K562 (cell line): ENCODE results near the gene HSPA1L. TPM values are rescaled to one million over a fixed set of nuclear protein-coding genes. Genes with fewer than 3 reads are reported as not detected.

ENCODE experiments used
- HSF4 ChIP-seq: fragments of 250-450 bp; sonication (Bioruptor Pico); IDR thresholded peaks from 2 replicates; pipeline ENCODE4 v2.1.2; 2022; ENCODE audit warnings: mild to moderate bottlenecking, moderate library complexity, borderline replicate concordance
- KAT7 ChIP-seq: sonication (generic); formaldehyde crosslinking; IDR thresholded peaks from 2 replicates; pipeline ENCODE4 v1.8.0; 2022; ENCODE audit warnings: missing genetic modification reagents, mild to moderate bottlenecking, borderline replicate concordance
- MTA2 ChIP-seq: fragments of 450-650 bp; IDR thresholded peaks from 2 replicates; pipeline ENCODE4 v1.6.1; 2016; ENCODE audit warnings: low read depth
- TAF7 ChIP-seq: fragments of 450-650 bp; IDR thresholded peaks from 2 replicates; pipeline ENCODE4 v1.6.1; 2016; ENCODE audit warnings: missing genetic modification characterization, missing compliant biosample characterization
- ZNF143 ChIP-seq: sonication (generic); formaldehyde crosslinking; IDR thresholded peaks from 2 replicates; pipeline ENCODE4 v1.9.0; 2022; ENCODE audit warnings: mild to moderate bottlenecking, missing genetic modification reagents
- ZNF324 ChIP-seq: fragments of 250-450 bp; sonication (Bioruptor Pico); IDR thresholded peaks from 2 replicates; pipeline ENCODE4 v1.4.0; 2020; ENCODE audit warnings: mild to moderate bottlenecking
- ZNF740 ChIP-seq, 3 experiments: fragments of 200-800 bp in 1 of 3; sonication (Bioruptor generic) in 1 of 3; sonication (generic) in 1 of 3; formaldehyde crosslinking in 1 of 3; IDR thresholded peaks; 2 replicates each; pipeline versions ENCODE4 v1.6.1 to v1.8.0; 2016 to 2022; ENCODE audit warnings: mild to moderate bottlenecking in 2 of 3, missing compliant biosample characterization in 2 of 3, missing genetic modification characterization in 2 of 3, missing genetic modification reagents in 1 of 3
- ZNF76 ChIP-seq: fragments of 250-450 bp; sonication (Bioruptor Pico); IDR thresholded peaks from 2 replicates; pipeline ENCODE4 v1.4.0; 2020; ENCODE audit warnings: mild to moderate bottlenecking, moderate library complexity, borderline replicate concordance
- polyA plus RNA-seq, 8 experiments: library from polyadenylated mRNA; depleted of rRNA in 4 of 8; stranded (reverse) in 5 of 8; unstranded in 3 of 8; fragments of >200 nt; fragmentation: Nextera tagmentation in 2 of 8; fragmentation: Illumina TruSeq in 1 of 8; extraction: Ambion mirVana in 2 of 8; extraction: Trizol in 1 of 8; gene quantifications; 2 replicates each; pipeline versions ENCODE4 v1.2.1 to v1.2.3, GENCODE V29; 2011 to 2014; ENCODE audit warnings: inconsistent platforms in 1 of 8, missing spikeins in 1 of 8
- total RNA-seq, 7 experiments: library from RNA; depleted of rRNA in 6 of 7; stranded (reverse); fragments of >200 nt in 6 of 7; fragmentation: Illumina TruSeq in 2 of 7; extraction: Trizol in 2 of 7; gene quantifications; 2 replicates each; pipeline versions ENCODE4 v1.2.1 to v1.2.3, GENCODE V29; 2011 to 2021; ENCODE audit warnings: low replicate concordance in 1 of 7
- TF ChIP-seq, protein P1 (sequence below), 2 experiments: fragments of 450-650 bp in 1 of 2; sonication (generic) in 1 of 2; formaldehyde crosslinking in 1 of 2; IDR thresholded peaks; 2 replicates each; pipeline versions ENCODE4 v1.7.1 to v1.9.0; 2016 to 2022; ENCODE audit warnings: inconsistent platforms in 1 of 2, mild to moderate bottlenecking in 1 of 2, missing genetic modification reagents in 1 of 2
- TF ChIP-seq, protein P2 (sequence below): fragments of 250-450 bp; sonication (Bioruptor Pico); IDR thresholded peaks from 2 replicates; pipeline ENCODE4 v1.5.0; 2020; ENCODE audit warnings: mild to moderate bottlenecking, borderline replicate concordance

HSPA1L gene
- total and polyA plus RNA-seq, 9 of the 15 experiments (the other 6 are each of a cell fraction or from before 2014, with no cell fraction given): 0.14 to 2.1 (median 1.3) TPM

DNA sequence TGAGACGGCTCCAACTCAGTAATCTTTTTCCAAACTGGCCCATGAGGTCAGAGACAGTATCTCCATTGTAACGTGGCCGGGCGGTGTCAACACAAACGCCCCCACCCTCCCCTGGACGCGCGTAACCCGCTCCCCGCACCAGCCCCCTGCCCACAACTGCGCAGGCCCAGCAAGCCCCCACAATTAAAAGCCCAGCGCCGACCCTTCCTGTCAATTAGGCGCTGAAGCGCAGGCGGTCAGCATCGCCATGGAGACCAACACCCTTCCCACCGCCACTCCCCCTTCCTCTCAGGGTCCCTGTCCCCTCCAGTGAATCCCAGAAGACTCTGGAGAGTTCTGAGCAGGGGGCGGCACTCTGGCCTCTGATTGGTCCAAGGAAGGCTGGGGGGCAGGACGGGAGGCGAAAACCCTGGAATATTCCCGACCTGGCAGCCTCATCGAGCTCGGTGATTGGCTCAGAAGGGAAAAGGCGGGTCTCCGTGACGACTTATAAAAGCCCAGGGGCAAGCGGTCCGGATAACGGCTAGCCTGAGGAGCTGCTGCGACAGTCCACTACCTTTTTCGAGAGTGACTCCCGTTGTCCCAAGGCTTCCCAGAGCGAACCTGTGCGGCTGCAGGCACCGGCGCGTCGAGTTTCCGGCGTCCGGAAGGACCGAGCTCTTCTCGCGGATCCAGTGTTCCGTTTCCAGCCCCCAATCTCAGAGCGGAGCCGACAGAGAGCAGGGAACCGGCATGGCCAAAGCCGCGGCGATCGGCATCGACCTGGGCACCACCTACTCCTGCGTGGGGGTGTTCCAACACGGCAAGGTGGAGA, at the start of gene HSPA1L, which contains the start of gene HSPA1A (continued):
- TF ChIP-seq, protein P1, sequence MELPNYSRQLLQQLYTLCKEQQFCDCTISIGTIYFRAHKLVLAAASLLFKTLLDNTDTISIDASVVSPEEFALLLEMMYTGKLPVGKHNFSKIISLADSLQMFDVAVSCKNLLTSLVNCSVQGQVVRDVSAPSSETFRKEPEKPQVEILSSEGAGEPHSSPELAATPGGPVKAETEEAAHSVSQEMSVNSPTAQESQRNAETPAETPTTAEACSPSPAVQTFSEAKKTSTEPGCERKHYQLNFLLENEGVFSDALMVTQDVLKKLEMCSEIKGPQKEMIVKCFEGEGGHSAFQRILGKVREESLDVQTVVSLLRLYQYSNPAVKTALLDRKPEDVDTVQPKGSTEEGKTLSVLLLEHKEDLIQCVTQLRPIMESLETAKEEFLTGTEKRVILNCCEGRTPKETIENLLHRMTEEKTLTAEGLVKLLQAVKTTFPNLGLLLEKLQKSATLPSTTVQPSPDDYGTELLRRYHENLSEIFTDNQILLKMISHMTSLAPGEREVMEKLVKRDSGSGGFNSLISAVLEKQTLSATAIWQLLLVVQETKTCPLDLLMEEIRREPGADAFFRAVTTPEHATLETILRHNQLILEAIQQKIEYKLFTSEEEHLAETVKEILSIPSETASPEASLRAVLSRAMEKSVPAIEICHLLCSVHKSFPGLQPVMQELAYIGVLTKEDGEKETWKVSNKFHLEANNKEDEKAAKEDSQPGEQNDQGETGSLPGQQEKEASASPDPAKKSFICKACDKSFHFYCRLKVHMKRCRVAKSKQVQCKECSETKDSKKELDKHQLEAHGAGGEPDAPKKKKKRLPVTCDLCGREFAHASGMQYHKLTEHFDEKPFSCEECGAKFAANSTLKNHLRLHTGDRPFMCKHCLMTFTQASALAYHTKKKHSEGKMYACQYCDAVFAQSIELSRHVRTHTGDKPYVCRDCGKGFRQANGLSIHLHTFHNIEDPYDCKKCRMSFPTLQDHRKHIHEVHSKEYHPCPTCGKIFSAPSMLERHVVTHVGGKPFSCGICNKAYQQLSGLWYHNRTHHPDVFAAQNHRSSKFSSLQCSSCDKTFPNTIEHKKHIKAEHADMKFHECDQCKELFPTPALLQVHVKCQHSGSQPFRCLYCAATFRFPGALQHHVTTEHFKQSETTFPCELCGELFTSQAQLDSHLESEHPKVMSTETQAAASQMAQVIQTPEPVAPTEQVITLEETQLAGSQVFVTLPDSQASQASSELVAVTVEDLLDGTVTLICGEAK (IDR thresholded peaks at IDR 0.05): peak; percentile 79
- TF ChIP-seq, protein P1 (CRISPR knock-in tag; IDR thresholded peaks at IDR 0.05): no peak
- TF ChIP-seq ZNF76: peak; percentile 83; the same call in 1 of the 2 replicates
- TF ChIP-seq, protein P2, sequence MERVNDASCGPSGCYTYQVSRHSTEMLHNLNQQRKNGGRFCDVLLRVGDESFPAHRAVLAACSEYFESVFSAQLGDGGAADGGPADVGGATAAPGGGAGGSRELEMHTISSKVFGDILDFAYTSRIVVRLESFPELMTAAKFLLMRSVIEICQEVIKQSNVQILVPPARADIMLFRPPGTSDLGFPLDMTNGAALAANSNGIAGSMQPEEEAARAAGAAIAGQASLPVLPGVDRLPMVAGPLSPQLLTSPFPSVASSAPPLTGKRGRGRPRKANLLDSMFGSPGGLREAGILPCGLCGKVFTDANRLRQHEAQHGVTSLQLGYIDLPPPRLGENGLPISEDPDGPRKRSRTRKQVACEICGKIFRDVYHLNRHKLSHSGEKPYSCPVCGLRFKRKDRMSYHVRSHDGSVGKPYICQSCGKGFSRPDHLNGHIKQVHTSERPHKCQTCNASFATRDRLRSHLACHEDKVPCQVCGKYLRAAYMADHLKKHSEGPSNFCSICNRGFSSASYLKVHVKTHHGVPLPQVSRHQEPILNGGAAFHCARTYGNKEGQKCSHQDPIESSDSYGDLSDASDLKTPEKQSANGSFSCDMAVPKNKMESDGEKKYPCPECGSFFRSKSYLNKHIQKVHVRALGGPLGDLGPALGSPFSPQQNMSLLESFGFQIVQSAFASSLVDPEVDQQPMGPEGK: no peak
- TF ChIP-seq KAT7 (CRISPR knock-in tag): peak; percentile 99
- peak; percentile 89 for TF ChIP-seq TAF7
- peak; percentile 14; the same call in 1 of the 2 replicates for TF ChIP-seq ZNF143 (CRISPR knock-in tag)
- peak; percentile 65; the same call in 1 of the 2 replicates for TF ChIP-seq ZNF740 (CRISPR knock-in tag; IDR thresholded peaks at IDR 0.05)
- TF ChIP-seq ZNF740 (tag; IDR thresholded peaks at IDR 0.05): no peak; a peak in 2 of 4 replicates
- peak; percentile 76 for TF ChIP-seq ZNF324 (CRISPR knock-in tag)
- no peak for TF ChIP-seq HSF4
- TF ChIP-seq MTA2: no peak
